Cardiac fibroblast (primary cell): Measurements from ENCODE around the gene TASOR2.

Source experiments
- DNase-seq, 2 donors: peaks; one replicate each; pipeline versions ENCODE4 v3.0.0 to v3.0.0-alpha.2; 2010; ENCODE audit warnings: low read depth in 2 of 2
- H3K4me3 ChIP-seq, 2 donors: replicated peaks in 1 of 2; 1 replicate in 1 of 2; 2 replicates in 1 of 2; pipeline ENCODE4 v1.5.1; 2011; ENCODE audit warnings: low read depth in 2 of 2, low read length in 2 of 2, mild to moderate bottlenecking in 2 of 2, moderate library complexity in 1 of 2
- TF ChIP-seq, protein P1 (sequence below): IDR thresholded peaks from one replicate; pipeline ENCODE4 v1.5.1; 2011; ENCODE audit warnings: low read depth, mild to moderate bottlenecking, low read length, inconsistent platforms

Gene TASOR2

DNA sequence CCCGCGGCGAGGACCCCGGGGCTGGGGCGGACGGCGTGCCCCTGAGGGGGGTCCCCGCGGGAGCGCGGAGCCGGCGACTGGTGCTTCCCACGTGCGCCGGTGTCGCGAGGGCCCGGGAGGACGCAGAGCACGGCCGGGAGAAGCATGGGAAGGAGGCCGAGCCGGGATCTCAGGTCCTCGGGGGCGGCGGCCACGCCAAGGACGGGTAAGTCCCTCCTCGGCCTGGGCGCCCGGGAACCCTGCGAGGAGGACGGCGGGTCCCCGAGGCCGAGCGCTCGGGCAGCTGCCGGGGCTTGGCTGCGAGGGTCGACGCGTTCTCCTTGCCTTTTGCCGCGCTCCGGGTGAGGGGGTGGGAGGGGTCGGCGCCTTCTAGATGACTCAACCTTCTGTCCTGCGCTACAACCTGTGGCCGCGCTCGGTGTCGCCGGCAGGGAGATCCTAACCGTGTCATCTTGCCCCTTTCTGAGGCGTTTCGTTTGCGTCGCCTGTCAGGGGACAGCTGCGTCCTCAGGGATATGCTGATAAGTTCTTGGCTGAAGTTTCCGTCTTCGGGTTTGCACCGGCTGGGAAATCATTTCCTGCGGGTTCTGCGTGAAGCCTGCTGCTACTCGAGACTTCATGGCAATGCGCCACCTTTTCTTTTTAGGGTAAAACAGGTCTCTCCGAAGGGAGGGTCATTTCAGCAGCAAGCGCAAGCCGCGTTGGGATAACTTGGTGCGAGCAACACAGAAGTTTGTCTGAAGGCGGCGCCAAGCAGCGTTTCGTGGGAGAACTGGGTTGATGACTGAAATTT lies 529 bp downstream of the TASOR2 start:
- TF ChIP-seq, protein P1, sequence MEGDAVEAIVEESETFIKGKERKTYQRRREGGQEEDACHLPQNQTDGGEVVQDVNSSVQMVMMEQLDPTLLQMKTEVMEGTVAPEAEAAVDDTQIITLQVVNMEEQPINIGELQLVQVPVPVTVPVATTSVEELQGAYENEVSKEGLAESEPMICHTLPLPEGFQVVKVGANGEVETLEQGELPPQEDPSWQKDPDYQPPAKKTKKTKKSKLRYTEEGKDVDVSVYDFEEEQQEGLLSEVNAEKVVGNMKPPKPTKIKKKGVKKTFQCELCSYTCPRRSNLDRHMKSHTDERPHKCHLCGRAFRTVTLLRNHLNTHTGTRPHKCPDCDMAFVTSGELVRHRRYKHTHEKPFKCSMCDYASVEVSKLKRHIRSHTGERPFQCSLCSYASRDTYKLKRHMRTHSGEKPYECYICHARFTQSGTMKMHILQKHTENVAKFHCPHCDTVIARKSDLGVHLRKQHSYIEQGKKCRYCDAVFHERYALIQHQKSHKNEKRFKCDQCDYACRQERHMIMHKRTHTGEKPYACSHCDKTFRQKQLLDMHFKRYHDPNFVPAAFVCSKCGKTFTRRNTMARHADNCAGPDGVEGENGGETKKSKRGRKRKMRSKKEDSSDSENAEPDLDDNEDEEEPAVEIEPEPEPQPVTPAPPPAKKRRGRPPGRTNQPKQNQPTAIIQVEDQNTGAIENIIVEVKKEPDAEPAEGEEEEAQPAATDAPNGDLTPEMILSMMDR: peak; percentile 51

DNA sequence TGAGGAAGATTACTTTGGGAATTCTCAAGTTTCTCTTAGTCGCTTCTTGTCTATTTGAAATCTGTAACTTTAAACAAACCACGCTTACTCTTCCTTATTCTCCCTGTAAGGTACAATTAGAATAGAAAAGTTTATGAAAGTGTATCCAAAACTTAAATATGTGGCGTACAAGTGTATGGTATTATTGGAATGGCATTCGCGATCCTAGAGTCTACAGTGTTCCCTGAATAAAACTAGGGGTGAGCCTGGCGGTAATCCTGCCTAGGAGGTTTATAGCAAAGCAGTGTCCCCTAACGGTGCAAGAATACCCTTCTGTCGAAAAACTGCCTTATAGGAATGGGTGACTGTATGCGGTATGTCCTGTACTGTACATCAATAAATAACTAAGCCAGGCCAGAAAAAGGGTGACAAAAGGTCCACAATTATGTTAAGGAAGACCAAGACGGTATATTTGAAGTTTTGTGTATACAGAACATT lies 1.2 kb downstream of the TASOR2 start:
- peak; percentile 18 to 29 for DNase-seq
- TF ChIP-seq, protein P1: no peak
- H3K4me3 ChIP-seq: peak overlapping the region; percentile 74 to 95

More for the DNA sequence above, 529 bp downstream of the TASOR2 start:
- DNase-seq: peak; percentile 81 to 82
- peak overlapping the region; percentile 74 to 95 for H3K4me3 ChIP-seq

DNA sequence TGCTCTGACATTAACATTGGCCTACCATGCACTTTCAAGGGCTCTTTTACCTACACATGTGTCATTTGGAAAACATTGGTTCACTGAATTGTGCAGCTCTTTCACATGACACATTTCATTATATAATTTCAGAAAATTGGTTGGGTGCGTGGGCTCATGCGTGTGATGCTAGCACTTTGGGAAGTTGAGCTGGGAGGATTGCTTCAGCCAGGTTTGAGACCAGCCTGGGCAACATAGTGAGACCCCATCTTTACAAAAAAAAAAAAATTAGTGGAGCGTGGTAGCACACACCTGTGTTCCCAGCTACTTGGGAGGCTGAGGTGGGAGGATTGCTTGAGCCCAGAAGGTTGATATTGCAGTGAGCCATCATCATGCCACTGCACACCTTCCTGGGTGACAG lies 3.9 kb downstream of the TASOR2 start:
- no peak overlapping the region for H3K4me3 ChIP-seq
- TF ChIP-seq, protein P1: no peak
- no peak for DNase-seq

DNA sequence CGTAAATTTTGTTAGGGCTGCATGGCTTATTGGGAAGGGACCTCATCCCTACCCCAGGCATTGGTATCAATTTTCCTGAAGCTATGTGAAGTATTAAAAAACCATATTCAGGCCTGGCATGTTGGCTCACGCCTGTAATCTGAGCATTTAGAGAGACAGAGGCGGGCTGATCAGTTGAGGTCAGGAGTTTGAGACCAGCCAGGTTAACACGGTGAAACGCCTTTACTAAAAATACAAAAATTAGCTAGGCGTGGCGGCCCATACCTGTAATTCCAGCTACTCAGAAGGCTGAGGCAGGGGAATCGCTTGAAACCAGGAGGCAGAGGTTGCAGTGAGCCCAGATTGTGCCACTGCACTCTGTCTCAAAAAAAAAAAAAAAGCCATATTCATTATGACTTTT lies 7.1 kb downstream of the TASOR2 start:
- H3K4me3 ChIP-seq: no peak overlapping the region
- TF ChIP-seq, protein P1: no peak
- DNase-seq: no peak

DNA sequence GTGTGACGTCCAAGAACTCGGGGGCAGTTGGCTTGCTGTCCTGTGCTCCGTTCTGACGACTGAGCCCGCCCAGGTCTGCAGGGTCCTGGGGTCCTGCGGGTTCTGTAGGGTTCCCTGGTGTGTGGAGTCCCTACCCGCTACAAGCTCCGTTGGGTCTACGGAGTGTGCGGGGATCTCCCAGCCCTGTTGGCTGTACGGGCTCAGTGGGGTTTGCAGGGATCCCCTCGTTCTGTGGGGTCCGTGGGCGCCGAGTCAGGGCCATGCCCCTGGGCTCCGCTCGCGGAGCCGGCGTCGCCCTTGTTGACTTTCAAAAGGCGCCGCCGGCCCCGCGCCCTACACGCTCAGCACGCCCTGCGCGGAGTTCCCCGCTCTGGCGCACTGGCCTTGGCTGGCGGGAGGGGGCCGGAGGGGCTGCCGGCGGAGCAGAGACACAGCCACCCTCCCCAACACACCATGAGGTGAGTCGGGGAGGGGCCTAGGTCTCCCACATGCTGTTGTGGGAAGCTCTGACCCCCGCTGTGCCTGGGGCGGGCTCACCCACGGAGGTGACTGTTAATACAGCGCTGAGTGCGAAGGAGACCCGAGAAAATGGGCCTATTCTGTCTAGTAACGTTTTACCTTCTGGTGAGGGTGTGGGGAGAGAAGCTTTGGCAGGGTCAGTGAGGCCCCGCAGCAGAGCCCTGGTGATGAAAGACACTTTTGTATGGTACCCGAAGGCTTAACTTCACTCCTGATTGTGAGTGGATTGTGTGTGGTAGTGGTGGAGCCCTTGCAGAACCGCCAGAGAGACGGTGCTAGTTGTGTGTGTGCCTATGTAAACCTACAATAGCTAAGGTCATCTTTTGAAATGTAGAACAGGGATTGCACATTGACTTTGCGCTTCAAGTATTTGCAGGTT lies 8.1 kb downstream of the TASOR2 start:
- peak; percentile 41 to 42 for DNase-seq
- TF ChIP-seq, protein P1: no peak
- H3K4me3 ChIP-seq: peak overlapping the region; percentile 54 to 58

GRCh38 chr10:5694573-5694972 lies 9.9 kb downstream of the TASOR2 start:
- TF ChIP-seq, protein P1: no peak
- H3K4me3 ChIP-seq: no peak overlapping the region

More at GRCh38 chr10:5694573-5694972, 9.9 kb downstream of the TASOR2 start:
- no peak for DNase-seq
